ENCODE results near the gene CLK1. TPM values are rescaled to one million over a fixed set of nuclear protein-coding genes. Genes with fewer than 3 reads are reported as not detected.
"Not testable (repeated sequence)": the region's sequence is repeated elsewhere in the genome, so short reads cannot be mapped to it uniquely, and the experiment has no call there.

Gene CLK1
- total RNA-seq, 4 donors from 2014 or later = 94.3 to 177 (median 108) TPM

GRCh38 chr2:200901459-200902072 is 37.1 kb upstream of the CLK1 start:
- WGBS = 10% methylated on average over 4 of the region's 4 CpGs
- peaks cover 0 to 3% (median 0%) of the 10 kb centered on the region in 4 donors for H3K4me1 ChIP-seq
- intact Hi-C loops (cut with DNase I) = loop anchor here (5.0 kb wide), 1 partner anchor 276 kb away; no protein-coding TSS in a partner anchor
- TF ChIP-seq CTCF (IDR thresholded peaks at IDR 0.05) = peak; percentile 55 to 77 (median 75)
- TF ChIP-seq EP300 (IDR thresholded peaks at IDR 0.05) = no peak
- no peak for TF ChIP-seq POLR2A (IDR thresholded peaks at IDR 0.05; ENCODE audit: low read depth)
- no peaks in the 10 kb centered on the region for H3K9me3 ChIP-seq
- no peak overlapping the region for H3K27ac ChIP-seq (replicated peaks in 1 of 4)
- no peaks in the 10 kb centered on the region for H3K27me3 ChIP-seq
- peaks cover 20 to 91% (median 50%) of the 10 kb centered on the region in 4 donors for H3K36me3 ChIP-seq
- H3K4me3 ChIP-seq = no peak overlapping the region
- no peak for DNase-seq (ENCODE audit: extremely low spot score)

GRCh38 chr2:200899482-200899881 is 35.0 kb upstream of the CLK1 start:
- intact Hi-C loops (cut with DNase I) = no loop called here
- Histone ChIP-seq H3K27ac (replicated peaks in 1 of 4) (no peak overlapping the region), H3K36me3 (peaks cover 33 to 91% (median 69%) of the 10 kb centered on the region in 4 donors), H3K9me3 (no peaks in the 10 kb centered on the region), H3K4me1 (no peaks in the 10 kb centered on the region), H3K27me3 (no peaks in the 10 kb centered on the region), H3K4me3 (no peak overlapping the region)
- no peak for DNase-seq (ENCODE audit: extremely low spot score)
- TF ChIP-seq POLR2A (IDR thresholded peaks at IDR 0.05; ENCODE audit: low read depth) (no peak), EP300 (IDR thresholded peaks at IDR 0.05) (no peak), CTCF (IDR thresholded peaks at IDR 0.05) (no peak), POLR2AphosphoS5 (IDR thresholded peaks at IDR 0.05) (no peak)

- intact Hi-C loops (cut with DNase I) = loop anchor here (5.0 kb wide), 1 partner anchor 177 kb away; no protein-coding TSS in a partner anchor
- TF ChIP-seq POLR2AphosphoS5 (IDR thresholded peaks at IDR 0.05) (peak; percentile 82 to 93), EP300 (IDR thresholded peaks at IDR 0.05) (no peak), CTCF (IDR thresholded peaks at IDR 0.05) (peak in 2 of 3 experiments; percentile 3 to 18), POLR2A (IDR thresholded peaks at IDR 0.05; ENCODE audit: low read depth) (peak; percentile 7)
- WGBS = under 1% methylated on average over 45 of the region's 50 CpGs
Observed at GRCh38 chr2:200888704-200889625, 24.5 kb upstream of the CLK1 start, which contains the start of the genes NIF3L1 and PPIL3. Gene NIF3L1 (plus strand): TSS chr2:200889371. CDS start chr2:200891944, 2,573 bp downstream. Gene PPIL3 (minus strand): TSS chr2:200889077. CDS start chr2:200887615, 1,462 bp downstream.

GRCh38 chr2:200881715-200882249 is 17.3 kb upstream of the CLK1 start:
- H3K9me3 ChIP-seq; H3K27ac ChIP-seq (replicated peaks in 1 of 4); H3K4me3 ChIP-seq; DNase-seq (ENCODE audit: extremely low spot score); intact Hi-C loops (cut with DNase I); H3K27me3 ChIP-seq; H3K4me1 ChIP-seq: not testable (repeated sequence)
- H3K36me3 ChIP-seq = peaks cover 34 to 89% (median 70%) of the 10 kb centered on the region in 4 donors
- 89% methylated on average over 2 of the region's 2 CpGs for WGBS

More at GRCh38 chr2:200888704-200889625, 24.5 kb upstream of the CLK1 start, which contains the start of the genes NIF3L1 and PPIL3:
- Histone ChIP-seq H3K4me3 (peak within 1 kb of the TSS; percentile 60 to 93 (median 76)), H3K36me3 (peaks cover 12 to 28% (median 19%) of the 10 kb centered on the region in 4 donors), H3K27ac (replicated peaks in 1 of 4) (peak within 1 kb of the TSS; percentile 91 to 94 (median 92)), H3K9me3 (no peaks in the 10 kb centered on the region), H3K27me3 (no peaks in the 10 kb centered on the region), H3K4me1 (peaks cover 13 to 41% (median 35%) of the 10 kb centered on the region in 4 donors)
- peak; percentile 99 for DNase-seq (ENCODE audit: extremely low spot score)
